ENCODE results near the gene USP7.

- TF ChIP-seq EZH2phosphoT487 (IDR thresholded peaks at IDR 0.05; ENCODE audit: borderline replicate concordance, low read length) (no peak), CTCF (conservative IDR thresholded peaks at IDR 0.05; ENCODE audit: low read depth, low read length) (no peak), EZH2 (IDR thresholded peaks at IDR 0.05; ENCODE audit: low read length, unreplicated experiment) (no peak)
Measured at GRCh38 chr16:8853150-8853549, 110.6 kb downstream of the USP7 start.
